Subcutaneous preadipocyte (primary cell): ENCODE data around the gene SELE. TPM values are rescaled to one million over a fixed set of nuclear protein-coding genes. Genes with fewer than 3 reads are reported as not detected.

Source experiments
- total RNA-seq: library from RNA; depleted of rRNA; stranded (reverse); fragments of >200 nt; gene quantifications from 2 replicates; pipeline ENCODE4 v1.2.3, GENCODE V29; 2012

Gene SELE, protein sequence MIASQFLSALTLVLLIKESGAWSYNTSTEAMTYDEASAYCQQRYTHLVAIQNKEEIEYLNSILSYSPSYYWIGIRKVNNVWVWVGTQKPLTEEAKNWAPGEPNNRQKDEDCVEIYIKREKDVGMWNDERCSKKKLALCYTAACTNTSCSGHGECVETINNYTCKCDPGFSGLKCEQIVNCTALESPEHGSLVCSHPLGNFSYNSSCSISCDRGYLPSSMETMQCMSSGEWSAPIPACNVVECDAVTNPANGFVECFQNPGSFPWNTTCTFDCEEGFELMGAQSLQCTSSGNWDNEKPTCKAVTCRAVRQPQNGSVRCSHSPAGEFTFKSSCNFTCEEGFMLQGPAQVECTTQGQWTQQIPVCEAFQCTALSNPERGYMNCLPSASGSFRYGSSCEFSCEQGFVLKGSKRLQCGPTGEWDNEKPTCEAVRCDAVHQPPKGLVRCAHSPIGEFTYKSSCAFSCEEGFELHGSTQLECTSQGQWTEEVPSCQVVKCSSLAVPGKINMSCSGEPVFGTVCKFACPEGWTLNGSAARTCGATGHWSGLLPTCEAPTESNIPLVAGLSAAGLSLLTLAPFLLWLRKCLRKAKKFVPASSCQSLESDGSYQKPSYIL
- not detected in 2 replicates for total RNA-seq

DNA sequence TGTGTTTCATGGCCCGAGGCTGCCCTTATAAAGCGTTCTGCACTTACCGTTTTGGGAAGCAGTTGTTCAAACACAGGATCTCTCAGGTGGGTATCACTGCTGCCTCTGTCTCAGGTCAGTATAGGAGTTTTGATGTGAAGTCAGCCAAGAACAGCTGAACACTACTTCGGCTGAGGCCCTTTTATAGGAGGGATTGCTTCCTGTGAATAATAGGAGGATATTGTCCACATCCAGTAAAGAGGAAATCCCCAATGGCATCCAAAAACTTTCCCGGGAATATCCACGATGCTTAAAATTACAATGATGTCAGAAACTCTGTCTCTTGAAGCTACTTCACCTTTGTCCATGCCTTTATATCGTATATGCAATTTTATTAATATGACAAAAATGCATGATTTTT is at the start of gene SELE:
Gene SELE (minus strand): TSS at position 156 of the 400 bp plus-strand sequence. CDS start 467 bp downstream, outside the sequence.

DNA sequence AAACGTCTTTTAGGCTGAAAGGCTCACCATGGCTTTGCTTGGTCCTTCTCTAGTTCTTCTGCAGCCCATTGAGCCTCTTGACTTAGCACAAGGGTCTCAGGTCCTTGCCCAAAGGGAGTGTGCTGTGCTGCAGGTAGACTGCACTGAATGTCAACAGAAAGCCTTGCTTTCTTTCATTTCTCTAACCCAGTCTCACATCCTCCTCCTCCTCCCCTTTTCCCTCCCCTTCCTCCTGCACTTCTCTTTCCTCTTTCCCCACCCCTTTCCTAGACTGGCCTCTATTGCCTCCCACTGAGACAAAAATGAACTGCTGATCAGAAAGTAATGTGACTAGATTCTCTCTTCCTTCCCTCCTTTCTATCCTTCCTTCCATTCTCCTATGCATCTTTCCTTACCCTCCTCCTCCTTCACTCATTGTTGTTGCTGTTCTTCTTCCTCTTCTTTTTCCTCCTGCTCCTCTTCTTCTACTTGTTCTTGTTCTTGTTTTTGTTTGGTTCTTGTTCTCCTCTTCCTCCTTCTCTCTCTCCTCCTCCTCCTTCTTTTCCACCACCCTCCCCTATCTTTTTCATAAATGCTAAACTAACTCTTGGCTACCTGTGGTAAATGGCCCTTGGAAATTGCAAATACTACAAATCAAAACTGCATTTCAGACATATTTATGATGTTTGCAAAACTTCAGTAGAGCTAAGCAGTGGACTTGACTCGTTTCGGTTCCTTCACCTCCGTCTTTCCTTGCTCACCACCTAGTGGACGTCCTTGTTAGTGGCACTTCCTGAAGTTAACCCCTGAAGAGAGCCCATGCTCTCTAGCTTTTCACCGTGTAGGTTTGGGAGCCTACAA is 22.2 kb downstream of the SELE start, which contains the start of gene SELL:
Gene SELL (minus strand): TSS at position 152 of the 840 bp plus-strand sequence. CDS start 122 bp downstream, at position 30.

Other genes starting within 250 kb of the SELE start
- gene SLC19A2, start 248.1 kb downstream of the SELE start, total RNA-seq = 11.8 and 12.3 TPM in 2 replicates
- under 0.01 TPM in 1 of 2 replicates, not detected in the other for gene F5, start 147.6 kb downstream of the SELE start, total RNA-seq
- not detected in 2 replicates for gene SELP, start 104.0 kb downstream of the SELE start, total RNA-seq
- under 0.01 TPM in 1 of 2 replicates, not detected in the other for gene SELL, start 22.5 kb downstream of the SELE start, total RNA-seq
- gene METTL18, start 60.8 kb upstream of the SELE start, total RNA-seq = 6.3 and 7.3 TPM in 2 replicates
- gene SCYL3, start 159.8 kb upstream of the SELE start, total RNA-seq = 5.1 and 6.1 TPM in 2 replicates